ENCODE data around the gene SREBF1. TPM values are rescaled to one million over a fixed set of nuclear protein-coding genes. Genes with fewer than 3 reads are reported as not detected.
"Not testable (repeated sequence)": the region's sequence is repeated elsewhere in the genome, so short reads cannot be mapped to it uniquely, and the experiment has no call there.

SREBF1 gene
- total RNA-seq, 2 donors from 2014 or later: 192 to 209 TPM

- no peak for ATAC-seq (replicated peaks in 1 of 2)
- Mint-ChIP-seq H3K36me3 (ENCODE audit: insufficient read depth in 2 of 2) (peaks cover 8 to 21% of the 10 kb centered on the region in 2 donors), H3K4me1 (ENCODE audit: low read depth) (peaks cover 23% of the 10 kb centered on the region), H3K27me3 (ENCODE audit: low read depth) (no peaks in the 10 kb centered on the region), H3K27ac (no peak overlapping the region), H3K9me3 (no peaks in the 10 kb centered on the region), H3K4me3 (no peak overlapping the region)
- no peak for DNase-seq
These were observed 23.1 kb downstream of the SREBF1 start for GRCh38 chr17:17813725-17814095.

- peaks cover 5 to 18% of the 10 kb centered on the region in 2 donors for H3K36me3 Mint-ChIP-seq (ENCODE audit: insufficient read depth in 2 of 2)
- no peak overlapping the region for H3K4me3 Mint-ChIP-seq
- peak in 1 of 2 donors; percentile 1 for ATAC-seq (replicated peaks in 1 of 2)
- H3K27me3 Mint-ChIP-seq (ENCODE audit: low read depth): no peaks in the 10 kb centered on the region
- H3K27ac Mint-ChIP-seq: no peak overlapping the region
- H3K4me1 Mint-ChIP-seq (ENCODE audit: low read depth): peaks cover 22% of the 10 kb centered on the region
- no peaks in the 10 kb centered on the region for H3K9me3 Mint-ChIP-seq
- DNase-seq: no peak
These were observed 23.6 kb downstream of the SREBF1 start for GRCh38 chr17:17813055-17813724.

GRCh38 chr17:17812211-17813054 is 24.4 kb downstream of the SREBF1 start:
- no peak overlapping the region for H3K27ac Mint-ChIP-seq
- DNase-seq: peak; percentile 58 to 77
- H3K27me3 Mint-ChIP-seq (ENCODE audit: low read depth): no peaks in the 10 kb centered on the region
- no peak overlapping the region for H3K4me3 Mint-ChIP-seq
- no peaks in the 10 kb centered on the region for H3K9me3 Mint-ChIP-seq
- H3K36me3 Mint-ChIP-seq (ENCODE audit: insufficient read depth in 2 of 2): peaks cover 5 to 14% of the 10 kb centered on the region in 2 donors
- H3K4me1 Mint-ChIP-seq (ENCODE audit: low read depth): peaks cover 22% of the 10 kb centered on the region
- ATAC-seq (replicated peaks in 1 of 2): peak; percentile 36 to 41

- ATAC-seq (replicated peaks in 1 of 2) (no peak), DNase-seq (no peak)
These were observed 25.2 kb downstream of the SREBF1 start for GRCh38 chr17:17811381-17812210.

GRCh38 chr17:17810895-17811248 is 25.9 kb downstream of the SREBF1 start:
- H3K4me1 Mint-ChIP-seq (ENCODE audit: low read depth): peaks cover 22% of the 10 kb centered on the region
- H3K36me3 Mint-ChIP-seq (ENCODE audit: insufficient read depth in 2 of 2): peaks cover 4 to 5% of the 10 kb centered on the region in 2 donors

More at GRCh38 chr17:17811381-17812210, 25.2 kb downstream of the SREBF1 start:
- peaks cover 22% of the 10 kb centered on the region for H3K4me1 Mint-ChIP-seq (ENCODE audit: low read depth)
- H3K36me3 Mint-ChIP-seq (ENCODE audit: insufficient read depth in 2 of 2): peaks cover 4 to 11% of the 10 kb centered on the region in 2 donors
- no peaks in the 10 kb centered on the region for H3K9me3 Mint-ChIP-seq
- H3K4me3 Mint-ChIP-seq: no peak overlapping the region
- peak overlapping the region; percentile 81 for H3K27ac Mint-ChIP-seq
- no peaks in the 10 kb centered on the region for H3K27me3 Mint-ChIP-seq (ENCODE audit: low read depth)

GRCh38 chr17:17810084-17810894 is 26.5 kb downstream of the SREBF1 start:
- no peak overlapping the region for H3K27ac Mint-ChIP-seq
- DNase-seq (no peak), ATAC-seq (replicated peaks in 1 of 2) (no peak)
- peaks cover 4 to 5% of the 10 kb centered on the region in 2 donors for H3K36me3 Mint-ChIP-seq (ENCODE audit: insufficient read depth in 2 of 2)
- H3K27me3 Mint-ChIP-seq (ENCODE audit: low read depth): no peaks in the 10 kb centered on the region
- H3K4me3 Mint-ChIP-seq: no peak overlapping the region
- no peaks in the 10 kb centered on the region for H3K9me3 Mint-ChIP-seq
- H3K4me1 Mint-ChIP-seq (ENCODE audit: low read depth): peaks cover 22% of the 10 kb centered on the region

More at GRCh38 chr17:17810895-17811248, 25.9 kb downstream of the SREBF1 start:
- no peak for ATAC-seq (replicated peaks in 1 of 2)
- no peak overlapping the region for H3K27ac Mint-ChIP-seq
- no peak for DNase-seq
- no peaks in the 10 kb centered on the region for H3K27me3 Mint-ChIP-seq (ENCODE audit: low read depth)
- H3K9me3 Mint-ChIP-seq: no peaks in the 10 kb centered on the region
- no peak overlapping the region for H3K4me3 Mint-ChIP-seq

GRCh38 chr17:17809531-17810083 is 27.2 kb downstream of the SREBF1 start:
- Mint-ChIP-seq H3K4me1 (ENCODE audit: low read depth) (peaks cover 22% of the 10 kb centered on the region), H3K27ac (no peak overlapping the region), H3K9me3 (no peaks in the 10 kb centered on the region), H3K27me3 (ENCODE audit: low read depth) (no peaks in the 10 kb centered on the region), H3K4me3 (no peak overlapping the region), H3K36me3 (ENCODE audit: insufficient read depth in 2 of 2) (peaks cover 4 to 5% of the 10 kb centered on the region in 2 donors)
- ATAC-seq (replicated peaks in 1 of 2) (no peak), DNase-seq (no peak)

- peak; percentile 28 to 47 for ATAC-seq (replicated peaks in 1 of 2)
- Mint-ChIP-seq H3K4me3 (peak overlapping the region in 1 of 2 donors; percentile 10), H3K36me3 (ENCODE audit: insufficient read depth in 2 of 2) (peaks cover 4% of the 10 kb centered on the region in 2 donors), H3K27me3 (ENCODE audit: low read depth) (no peaks in the 10 kb centered on the region), H3K4me1 (ENCODE audit: low read depth) (peaks cover 22% of the 10 kb centered on the region), H3K9me3 (no peaks in the 10 kb centered on the region), H3K27ac (peak overlapping the region; percentile 44)
- peak in 1 of 2 donors; percentile 27 for DNase-seq
These were observed 27.9 kb downstream of the SREBF1 start for GRCh38 chr17:17808706-17809432.

GRCh38 chr17:17808200-17808599 is 28.6 kb downstream of the SREBF1 start:
- H3K9me3 Mint-ChIP-seq; DNase-seq; H3K4me3 Mint-ChIP-seq; H3K27me3 Mint-ChIP-seq (ENCODE audit: low read depth); ATAC-seq (replicated peaks in 1 of 2); H3K36me3 Mint-ChIP-seq (ENCODE audit: insufficient read depth in 2 of 2); H3K27ac Mint-ChIP-seq: not testable (repeated sequence)
- H3K4me1 Mint-ChIP-seq (ENCODE audit: low read depth): peaks cover 22% of the 10 kb centered on the region

- H3K4me3 Mint-ChIP-seq: no peak overlapping the region
- H3K27ac Mint-ChIP-seq: peak overlapping the region; percentile 90
These were observed 29.3 kb downstream of the SREBF1 start for GRCh38 chr17:17807440-17807839.

GRCh38 chr17:17806611-17807274 is 30.0 kb downstream of the SREBF1 start:
- H3K36me3 Mint-ChIP-seq (ENCODE audit: insufficient read depth in 2 of 2): peaks cover 0 to 4% of the 10 kb centered on the region in 2 donors
- no peak for ATAC-seq (replicated peaks in 1 of 2)
- no peaks in the 10 kb centered on the region for H3K27me3 Mint-ChIP-seq (ENCODE audit: low read depth)
- peaks cover 15% of the 10 kb centered on the region for H3K4me1 Mint-ChIP-seq (ENCODE audit: low read depth)
- H3K27ac Mint-ChIP-seq: no peak overlapping the region
- DNase-seq: no peak
- no peaks in the 10 kb centered on the region for H3K9me3 Mint-ChIP-seq
- H3K4me3 Mint-ChIP-seq: no peak overlapping the region

More at GRCh38 chr17:17807440-17807839, 29.3 kb downstream of the SREBF1 start:
- Mint-ChIP-seq H3K27me3 (ENCODE audit: low read depth) (no peaks in the 10 kb centered on the region), H3K4me1 (ENCODE audit: low read depth) (peaks cover 22% of the 10 kb centered on the region), H3K9me3 (no peaks in the 10 kb centered on the region), H3K36me3 (ENCODE audit: insufficient read depth in 2 of 2) (peaks cover 0 to 4% of the 10 kb centered on the region in 2 donors)
- ATAC-seq (replicated peaks in 1 of 2) (no peak), DNase-seq (no peak)
